Umbilical cord (tissue), 2 donors: Measurements from ENCODE around the gene C2orf78. TPM values are rescaled to one million over a fixed set of nuclear protein-coding genes. Genes with fewer than 3 reads are reported as not detected.
"Not testable (repeated sequence)": the region's sequence is repeated elsewhere in the genome, so short reads cannot be mapped to it uniquely, and the experiment has no call there.

Experiments used
- DNase-seq: peaks from one replicate; pipeline ENCODE4 v3.0.0-alpha.2; 2015; ENCODE audit warnings: low spot score
- total RNA-seq: library from RNA; depleted of rRNA; stranded (reverse); fragments of >200 nt; gene quantifications from one replicate; pipeline ENCODE4 v1.2.3, GENCODE V29; 2014; ENCODE audit warnings: low replicate concordance; ENCODE audit not compliant: insufficient read depth

Gene C2orf78
- total RNA-seq, 1 donor from 2014 or later: 1.7 TPM

- not testable (repeated sequence) for DNase-seq
Measured at GRCh38 chr2:73778867-73779466, 5.0 kb upstream of the C2orf78 start.

GRCh38 chr2:73779467-73780236 lies 4.3 kb upstream of the C2orf78 start, which contains the start of gene DUSP11:
DUSP11 (minus strand) TSS chr2:73780103; CDS start chr2:73779974, 129 bp downstream.
- DNase-seq: peak; percentile 98

GRCh38 chr2:73780237-73780582 lies 3.8 kb upstream of the C2orf78 start:
- DNase-seq: no peak

- not testable (repeated sequence) for DNase-seq
Measured at GRCh38 chr2:73783402-73783801, 581 bp upstream of the C2orf78 start.

GRCh38 chr2:73811878-73812277 lies 27.9 kb downstream of the C2orf78 start:
- DNase-seq: no peak

GRCh38 chr2:73812635-73813034 lies 28.7 kb downstream of the C2orf78 start:
- no peak for DNase-seq

- no peak for DNase-seq
Measured at GRCh38 chr2:73818296-73818695, 34.3 kb downstream of the C2orf78 start.

- no peak for DNase-seq
Measured at GRCh38 chr2:73821227-73821626, 37.2 kb downstream of the C2orf78 start.

GRCh38 chr2:73821669-73822068 lies 37.7 kb downstream of the C2orf78 start:
- DNase-seq: no peak

- no peak for DNase-seq
Measured at GRCh38 chr2:73822276-73822675, 38.3 kb downstream of the C2orf78 start.

- DNase-seq: no peak
Measured at GRCh38 chr2:73822991-73823390, 39.0 kb downstream of the C2orf78 start.

- DNase-seq: no peak
Measured at GRCh38 chr2:73823416-73823815, 39.4 kb downstream of the C2orf78 start.

- peak; percentile 83 for DNase-seq
Measured at GRCh38 chr2:73823916-73824523, 40.0 kb downstream of the C2orf78 start.

- no peak for DNase-seq
Measured at GRCh38 chr2:73825408-73825807, 41.4 kb downstream of the C2orf78 start.

GRCh38 chr2:73827018-73827417 lies 43.0 kb downstream of the C2orf78 start:
- DNase-seq: no peak

- DNase-seq: no peak
Measured at GRCh38 chr2:73827660-73828388, 43.8 kb downstream of the C2orf78 start.

GRCh38 chr2:73828389-73828817 lies 44.4 kb downstream of the C2orf78 start:
- DNase-seq: no peak

- DNase-seq: peak; percentile 99
Measured at GRCh38 chr2:73828818-73829570, 45.0 kb downstream of the C2orf78 start, which contains the start of gene STAMBP. STAMBP (plus strand) TSS chr2:73828961; CDS start chr2:73830857, 1,896 bp downstream.

- no peak for DNase-seq
Measured at GRCh38 chr2:73830871-73831401, 47.0 kb downstream of the C2orf78 start.

GRCh38 chr2:73832930-73833329 lies 48.9 kb downstream of the C2orf78 start:
- DNase-seq: no peak
